C4-2B (cell line): Measurements from ENCODE around the gene NRG3.

Source experiments
- ZFX ChIP-seq: fragments of 450-650 bp; IDR thresholded peaks from 2 replicates; pipeline ENCODE4 v1.6.1; 2017
- TF ChIP-seq, protein P1 (sequence below): fragments of 450-650 bp; conservative IDR thresholded peaks from 2 replicates; pipeline ENCODE4 v1.5.1; 2017; ENCODE audit warnings: mild to moderate bottlenecking

DNA sequence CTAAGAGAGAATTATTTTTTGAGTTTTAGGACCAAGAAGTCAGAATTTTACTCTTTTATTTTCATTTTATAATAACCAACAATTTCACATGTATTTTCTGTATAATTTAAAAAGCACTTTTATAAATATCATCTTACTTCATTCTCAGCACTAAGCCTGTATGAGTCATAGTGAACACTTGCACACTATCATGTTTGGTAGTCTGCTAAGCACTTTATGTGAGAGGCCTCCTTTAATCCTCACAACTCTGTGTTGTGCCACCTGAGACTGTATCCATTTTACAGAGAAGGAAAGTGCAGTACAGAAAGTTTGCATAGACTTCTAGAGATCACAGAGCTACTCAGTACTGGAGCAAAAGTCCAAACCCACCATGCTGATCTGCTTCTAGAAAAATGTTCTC, 939.6 kb downstream of the NRG3 start:
- TF ChIP-seq, protein P1, sequence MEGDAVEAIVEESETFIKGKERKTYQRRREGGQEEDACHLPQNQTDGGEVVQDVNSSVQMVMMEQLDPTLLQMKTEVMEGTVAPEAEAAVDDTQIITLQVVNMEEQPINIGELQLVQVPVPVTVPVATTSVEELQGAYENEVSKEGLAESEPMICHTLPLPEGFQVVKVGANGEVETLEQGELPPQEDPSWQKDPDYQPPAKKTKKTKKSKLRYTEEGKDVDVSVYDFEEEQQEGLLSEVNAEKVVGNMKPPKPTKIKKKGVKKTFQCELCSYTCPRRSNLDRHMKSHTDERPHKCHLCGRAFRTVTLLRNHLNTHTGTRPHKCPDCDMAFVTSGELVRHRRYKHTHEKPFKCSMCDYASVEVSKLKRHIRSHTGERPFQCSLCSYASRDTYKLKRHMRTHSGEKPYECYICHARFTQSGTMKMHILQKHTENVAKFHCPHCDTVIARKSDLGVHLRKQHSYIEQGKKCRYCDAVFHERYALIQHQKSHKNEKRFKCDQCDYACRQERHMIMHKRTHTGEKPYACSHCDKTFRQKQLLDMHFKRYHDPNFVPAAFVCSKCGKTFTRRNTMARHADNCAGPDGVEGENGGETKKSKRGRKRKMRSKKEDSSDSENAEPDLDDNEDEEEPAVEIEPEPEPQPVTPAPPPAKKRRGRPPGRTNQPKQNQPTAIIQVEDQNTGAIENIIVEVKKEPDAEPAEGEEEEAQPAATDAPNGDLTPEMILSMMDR: no peak
- no peak for TF ChIP-seq ZFX
